Hematopoietic multipotent progenitor cell treated with erythropoietin and hydrocortisone succinate and interleukin-3 and kit ligand, for 15 days (in vitro differentiated cells): Measurements from ENCODE around the gene BMP2K.
A peak's percentile ranks its signal among the peaks of the same experiment; 100 is the strongest.

Source experiments
- DNase-seq: peaks from one replicate; pipeline ENCODE4 v3.0.0-alpha.2; 2015; ENCODE audit warnings: low spot score

Gene BMP2K

DNA sequence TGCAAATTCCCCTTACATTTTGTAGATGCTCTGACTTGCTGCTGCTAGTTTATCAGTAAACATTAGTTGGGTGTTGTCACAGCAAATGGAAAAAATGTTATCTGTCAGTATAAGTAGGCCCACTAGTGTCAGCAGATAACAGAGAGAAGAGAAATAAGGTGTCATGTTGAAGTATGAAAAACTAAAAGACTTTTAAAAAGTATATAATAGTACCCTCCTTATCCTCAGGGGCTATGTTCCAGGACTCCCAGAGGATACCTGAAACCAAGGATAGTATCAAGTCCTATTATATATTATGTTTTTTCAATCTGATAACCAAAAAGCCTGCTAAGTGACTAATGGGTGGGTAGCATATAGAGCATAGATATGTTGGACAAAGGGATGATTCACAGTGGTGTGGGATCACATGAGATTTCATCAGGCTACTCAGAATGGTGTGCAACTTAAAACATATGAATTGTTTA is 11.6 kb upstream of the BMP2K start:
- DNase-seq = peak; percentile 89

- no peak for DNase-seq
These were observed 10.6 kb upstream of the BMP2K start for GRCh38 chr4:78765432-78766006.

GRCh38 chr4:78766026-78766425 is 10.1 kb upstream of the BMP2K start:
- DNase-seq = no peak

DNA sequence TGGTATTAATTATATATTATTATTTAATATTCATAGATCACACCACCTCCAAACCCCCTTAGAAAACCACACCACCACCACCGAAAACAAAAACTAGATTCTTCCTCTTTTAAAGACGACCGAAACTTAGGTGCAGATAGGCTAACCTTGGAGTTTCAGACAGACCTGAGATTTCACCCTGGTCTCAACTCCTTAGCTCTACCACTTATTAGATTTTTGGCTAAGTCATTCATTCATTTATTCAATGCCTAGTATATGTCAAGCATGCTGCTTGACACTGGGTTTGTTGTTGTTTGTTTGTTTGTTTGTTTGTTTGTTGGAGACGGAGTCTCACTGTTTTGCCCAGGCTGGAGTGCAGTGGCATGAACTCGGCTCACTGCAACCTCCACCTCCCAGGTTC is 9.5 kb upstream of the BMP2K start:
- DNase-seq = no peak

- peak; percentile 40 for DNase-seq
These were observed 8.8 kb upstream of the BMP2K start for GRCh38 chr4:78767350-78767749.

DNA sequence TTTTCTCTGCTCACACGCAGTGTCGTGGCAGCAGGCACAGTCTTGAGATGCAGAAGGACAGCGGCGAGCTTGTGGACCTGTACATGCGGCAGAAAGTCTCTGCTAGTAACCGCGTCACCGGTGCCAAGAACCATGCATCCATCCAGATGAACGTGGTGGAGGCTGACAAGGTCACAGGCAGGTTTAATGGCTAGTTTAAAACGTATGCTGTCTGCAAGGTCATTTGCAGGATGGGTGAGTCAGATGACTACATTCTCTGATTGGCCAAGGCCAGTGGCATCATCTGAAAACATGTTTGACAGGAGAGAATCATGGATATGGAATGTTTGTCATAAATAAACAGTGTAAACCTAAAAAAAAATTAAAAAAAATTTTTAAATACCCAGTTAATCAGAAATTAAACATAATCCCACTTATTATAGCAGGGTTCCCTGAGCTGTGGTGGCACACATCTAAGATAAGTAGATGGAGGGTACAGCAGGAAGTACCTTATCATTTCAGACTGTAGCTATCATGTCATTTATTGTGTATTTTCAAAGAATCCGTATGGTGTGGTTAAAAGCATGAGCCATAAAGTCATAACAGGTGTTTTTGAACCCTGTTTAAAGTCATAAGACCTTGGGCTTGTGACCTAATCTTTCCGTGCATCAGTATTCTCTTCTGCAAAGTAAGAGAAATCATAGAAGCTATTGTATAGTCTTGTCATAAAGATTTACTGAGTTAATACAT is 7.5 kb upstream of the BMP2K start:
- peak; percentile 56 for DNase-seq

DNA sequence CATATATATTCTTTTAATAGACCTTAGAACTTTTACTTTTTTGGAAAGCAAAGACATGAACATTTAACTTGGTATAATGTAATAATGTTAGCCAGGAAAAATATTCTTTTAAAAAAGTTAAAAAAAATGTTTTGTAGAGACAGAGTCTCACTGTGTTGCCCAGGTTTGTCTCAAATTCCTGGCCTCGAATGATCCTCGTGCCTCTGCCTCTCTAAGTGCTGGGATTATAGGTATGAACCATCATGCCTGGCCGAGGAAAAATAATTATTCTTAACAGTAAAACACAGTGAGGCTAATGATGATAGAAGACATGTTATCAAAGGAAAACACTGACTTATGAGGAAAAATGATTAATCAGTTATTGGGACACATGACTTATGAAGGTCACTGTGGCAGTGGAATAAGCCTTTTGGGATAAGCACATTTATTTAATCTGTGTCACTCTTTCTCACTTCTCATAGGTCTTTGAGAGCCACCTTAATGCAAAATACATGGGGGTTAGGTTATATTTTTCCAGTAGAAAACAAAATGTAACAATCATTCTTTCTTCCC is 6.0 kb upstream of the BMP2K start:
- peak; percentile 74 for DNase-seq

DNA sequence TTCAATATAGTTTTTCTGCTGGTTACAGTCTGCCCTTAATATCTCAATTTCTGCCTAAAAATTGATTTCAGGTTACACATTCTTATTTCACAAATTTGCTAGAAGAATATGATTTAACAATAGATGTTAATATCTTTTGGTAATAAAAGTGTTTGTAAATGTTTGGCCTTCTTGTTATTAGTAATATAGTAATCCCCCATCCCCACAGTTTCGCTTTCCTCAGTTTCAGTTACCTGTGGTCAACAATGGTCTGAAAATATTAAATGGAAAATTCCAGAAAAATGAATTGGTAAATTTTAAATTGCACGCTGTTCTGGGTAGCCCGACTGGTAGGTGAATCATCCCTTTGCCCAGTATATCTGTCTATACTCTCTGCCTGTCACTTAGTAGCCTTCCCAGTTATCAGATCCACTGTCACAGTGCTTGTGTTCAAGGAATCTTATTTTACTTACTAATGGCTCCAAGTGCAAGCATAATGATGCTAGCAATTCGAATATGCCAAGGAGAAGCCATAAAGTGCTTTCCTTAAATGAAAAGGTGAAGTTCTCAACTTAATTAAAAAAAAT is 3.5 kb upstream of the BMP2K start:
- DNase-seq = peak; percentile 50

- no peak for DNase-seq
These were observed 1.7 kb upstream of the BMP2K start for GRCh38 chr4:78774417-78774816.

- peak; percentile 80 for DNase-seq
These were observed 659 bp upstream of the BMP2K start for GRCh38 chr4:78775303-78776078.

DNA sequence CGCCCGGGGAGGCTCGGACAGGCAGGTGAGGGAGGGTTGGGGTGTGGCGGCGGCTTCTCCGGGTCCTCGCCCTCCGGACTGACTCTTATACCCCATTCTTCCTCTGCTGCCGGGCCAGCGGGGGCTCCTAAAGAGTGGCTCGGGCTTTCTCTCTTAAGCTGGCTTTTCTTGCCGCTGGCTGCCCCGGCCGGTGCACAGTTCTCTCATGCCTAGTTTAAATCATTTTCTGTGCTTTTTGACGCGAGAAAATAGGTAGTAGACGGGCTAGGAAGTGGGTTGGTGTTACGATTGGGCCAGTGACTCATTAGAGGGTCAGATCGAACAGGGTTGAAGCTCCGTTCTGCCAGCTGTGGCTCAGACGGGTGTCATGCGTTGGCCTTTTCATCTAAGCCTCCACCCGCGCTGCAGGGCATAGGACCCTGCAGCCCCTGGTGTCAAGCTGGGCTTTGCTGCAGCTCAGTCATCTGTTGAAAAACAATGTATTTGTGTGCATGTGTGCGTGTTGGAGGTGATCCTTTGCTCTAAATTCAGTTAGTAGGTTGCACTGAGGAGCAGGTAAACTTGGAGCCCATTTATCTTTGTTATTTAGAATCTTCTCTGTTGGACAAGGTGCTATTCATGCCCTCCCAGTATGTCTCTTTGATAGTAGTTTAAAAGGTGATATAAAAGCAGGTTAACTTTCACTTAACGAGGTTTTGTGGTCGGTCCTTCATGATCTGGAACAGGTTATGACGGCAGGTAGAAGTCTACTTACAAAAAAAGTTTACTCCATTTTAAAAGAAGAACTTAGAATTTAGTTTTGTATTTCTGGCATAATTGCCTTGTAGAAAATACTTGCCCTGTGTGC is 802 bp downstream of the BMP2K start:
- DNase-seq = peak; percentile 78

DNA sequence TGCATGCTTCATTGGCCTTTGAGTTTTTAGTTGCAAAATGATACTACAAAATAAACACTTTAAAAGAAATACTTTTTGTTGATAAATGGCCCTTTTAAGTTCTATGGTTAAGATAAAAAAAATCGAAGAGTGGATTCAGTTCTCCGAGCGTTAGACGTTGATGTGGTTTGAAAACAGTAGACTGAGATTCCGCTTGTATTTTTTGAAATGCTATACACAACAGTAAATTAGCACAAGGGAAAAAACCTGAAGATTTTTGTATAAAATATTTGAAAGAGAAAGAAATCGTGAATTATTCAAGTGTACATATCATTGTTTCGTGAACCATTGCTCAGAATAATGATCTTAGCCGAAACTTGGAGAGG is 1.4 kb downstream of the BMP2K start:
- DNase-seq = no peak

DNA sequence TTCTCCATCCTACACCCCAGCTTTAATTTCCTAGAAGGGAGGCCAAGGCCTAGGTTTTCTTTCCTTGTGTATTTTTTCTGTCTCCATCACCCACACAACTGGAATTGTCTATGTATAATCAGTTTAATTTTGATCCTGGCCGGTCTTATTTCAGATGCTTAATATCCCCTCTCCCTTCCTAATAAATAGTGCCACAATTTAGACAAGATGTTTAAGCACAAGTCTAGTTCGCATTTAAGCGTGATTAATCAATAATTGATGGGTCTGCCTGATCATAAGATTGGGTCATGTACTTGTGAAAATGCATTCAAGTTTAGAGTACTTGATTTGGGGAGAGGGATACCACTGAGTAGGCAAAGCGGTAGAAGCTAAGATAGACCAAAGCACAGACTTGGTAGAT is 2.4 kb downstream of the BMP2K start:
- DNase-seq = no peak

- DNase-seq = peak; percentile 55
These were observed 3.1 kb downstream of the BMP2K start for GRCh38 chr4:78779280-78779679.

GRCh38 chr4:78780093-78780492 is 3.9 kb downstream of the BMP2K start:
- no peak for DNase-seq

DNA sequence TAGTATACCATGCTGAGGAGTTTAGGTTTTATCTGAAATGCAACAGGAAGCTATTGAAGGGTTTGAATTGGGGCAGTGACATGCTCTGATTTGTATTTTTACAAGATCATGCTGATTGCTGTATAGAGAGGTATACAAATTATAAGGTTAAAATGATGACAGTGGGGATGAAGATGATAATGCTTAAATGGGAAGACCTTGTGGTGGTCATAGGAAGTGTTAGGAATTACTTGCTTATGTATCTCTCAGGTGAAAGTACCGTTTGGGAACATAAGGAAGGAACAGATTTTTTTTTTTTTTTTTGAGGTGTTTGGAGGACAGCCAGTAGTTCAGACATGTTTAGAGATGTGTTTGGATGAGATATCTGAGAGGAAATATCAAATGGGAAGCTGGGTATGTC is 5.0 kb downstream of the BMP2K start:
- peak; percentile 34 for DNase-seq

- DNase-seq = peak; percentile 37
These were observed 5.8 kb downstream of the BMP2K start for GRCh38 chr4:78781924-78782323.

GRCh38 chr4:78784236-78784865 is 8.2 kb downstream of the BMP2K start:
- DNase-seq = no peak

DNA sequence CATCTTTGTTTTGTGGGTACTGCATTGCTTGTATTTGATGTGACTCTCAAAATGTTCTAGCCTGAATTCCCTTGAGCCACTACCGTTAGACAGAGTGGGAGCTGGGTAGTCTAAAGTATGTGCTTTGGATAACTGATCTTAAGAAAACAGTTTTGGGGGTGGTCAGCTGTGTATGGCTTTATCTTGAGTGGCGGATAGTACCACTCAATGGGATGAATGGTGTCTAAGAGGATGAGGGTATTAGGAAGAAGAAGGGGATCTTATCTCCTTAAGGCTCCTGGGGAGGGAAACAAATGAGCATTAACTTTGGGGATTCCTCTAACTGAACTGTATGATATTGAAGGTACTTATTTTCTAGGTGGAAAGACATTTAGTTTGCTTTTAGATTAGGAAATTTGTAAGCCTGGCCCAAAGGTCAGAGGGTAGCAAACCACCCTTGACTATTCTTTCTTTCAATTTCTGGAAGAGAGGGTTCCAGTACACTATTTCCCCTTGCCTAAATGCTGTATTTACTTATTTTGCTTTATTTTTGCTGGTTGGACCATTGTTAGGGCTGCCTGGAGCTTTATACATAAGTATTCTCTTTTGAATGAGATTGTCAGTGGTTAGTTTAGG is 11.3 kb downstream of the BMP2K start:
- DNase-seq = no peak

- no peak for DNase-seq
These were observed 12.1 kb downstream of the BMP2K start for GRCh38 chr4:78788007-78788889.
